ENCODE measurements around the gene PEMT. TPM values are rescaled to one million over a fixed set of nuclear protein-coding genes. Genes with fewer than 3 reads are reported as not detected.

Gene PEMT
- total RNA-seq, 4 donors from 2014 or later = 54.6 to 76.9 (median 63.0) TPM

- TF ChIP-seq, protein P1, sequence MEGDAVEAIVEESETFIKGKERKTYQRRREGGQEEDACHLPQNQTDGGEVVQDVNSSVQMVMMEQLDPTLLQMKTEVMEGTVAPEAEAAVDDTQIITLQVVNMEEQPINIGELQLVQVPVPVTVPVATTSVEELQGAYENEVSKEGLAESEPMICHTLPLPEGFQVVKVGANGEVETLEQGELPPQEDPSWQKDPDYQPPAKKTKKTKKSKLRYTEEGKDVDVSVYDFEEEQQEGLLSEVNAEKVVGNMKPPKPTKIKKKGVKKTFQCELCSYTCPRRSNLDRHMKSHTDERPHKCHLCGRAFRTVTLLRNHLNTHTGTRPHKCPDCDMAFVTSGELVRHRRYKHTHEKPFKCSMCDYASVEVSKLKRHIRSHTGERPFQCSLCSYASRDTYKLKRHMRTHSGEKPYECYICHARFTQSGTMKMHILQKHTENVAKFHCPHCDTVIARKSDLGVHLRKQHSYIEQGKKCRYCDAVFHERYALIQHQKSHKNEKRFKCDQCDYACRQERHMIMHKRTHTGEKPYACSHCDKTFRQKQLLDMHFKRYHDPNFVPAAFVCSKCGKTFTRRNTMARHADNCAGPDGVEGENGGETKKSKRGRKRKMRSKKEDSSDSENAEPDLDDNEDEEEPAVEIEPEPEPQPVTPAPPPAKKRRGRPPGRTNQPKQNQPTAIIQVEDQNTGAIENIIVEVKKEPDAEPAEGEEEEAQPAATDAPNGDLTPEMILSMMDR (IDR thresholded peaks at IDR 0.05; ENCODE audit: low read depth) = no peak
Observed at GRCh38 chr17:17491031-17491471, 100.5 kb downstream of the PEMT start.

- TF ChIP-seq, protein P1 (IDR thresholded peaks at IDR 0.05; ENCODE audit: low read depth) = no peak
Observed at GRCh38 chr17:17487998-17488397, 103.5 kb downstream of the PEMT start.

- TF ChIP-seq, protein P1 (IDR thresholded peaks at IDR 0.05; ENCODE audit: low read depth) = no peak
Observed at GRCh38 chr17:17485420-17485819, 106.1 kb downstream of the PEMT start.

GRCh38 chr17:17484451-17484899 lies 107.0 kb downstream of the PEMT start:
- TF ChIP-seq, protein P1 (IDR thresholded peaks at IDR 0.05; ENCODE audit: low read depth) = no peak

GRCh38 chr17:17481860-17482259 lies 109.6 kb downstream of the PEMT start:
- TF ChIP-seq, protein P1 (IDR thresholded peaks at IDR 0.05; ENCODE audit: low read depth) = no peak

DNA sequence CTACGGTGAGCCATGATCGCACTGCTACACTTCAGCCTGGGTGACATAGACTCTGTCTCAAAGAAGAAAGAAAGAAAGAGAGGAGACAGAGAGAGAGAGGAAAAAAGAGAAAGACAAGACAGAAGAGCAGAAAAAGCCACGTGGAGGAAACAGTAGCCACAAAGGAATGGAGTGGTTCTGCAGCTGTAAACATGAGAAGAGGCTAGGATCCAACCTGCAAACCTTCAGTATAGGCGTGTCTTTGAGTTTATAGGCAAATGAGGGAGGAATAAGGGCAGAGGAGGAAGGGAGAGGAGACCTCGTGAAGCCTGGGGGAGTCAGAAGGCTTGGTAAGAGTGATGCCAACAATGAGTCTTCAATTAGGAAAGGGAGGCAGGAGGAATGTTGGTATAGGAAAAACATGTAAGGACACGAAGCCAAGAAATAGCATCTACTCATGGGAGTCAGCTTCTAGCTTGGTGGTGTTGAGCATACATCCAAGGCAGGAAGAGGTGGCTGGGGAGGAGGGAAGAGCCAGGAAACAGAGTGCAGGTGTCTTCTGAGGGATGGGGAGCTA lies 110.8 kb downstream of the PEMT start:
- TF ChIP-seq, protein P1 (IDR thresholded peaks at IDR 0.05; ENCODE audit: low read depth) = no peak

DNA sequence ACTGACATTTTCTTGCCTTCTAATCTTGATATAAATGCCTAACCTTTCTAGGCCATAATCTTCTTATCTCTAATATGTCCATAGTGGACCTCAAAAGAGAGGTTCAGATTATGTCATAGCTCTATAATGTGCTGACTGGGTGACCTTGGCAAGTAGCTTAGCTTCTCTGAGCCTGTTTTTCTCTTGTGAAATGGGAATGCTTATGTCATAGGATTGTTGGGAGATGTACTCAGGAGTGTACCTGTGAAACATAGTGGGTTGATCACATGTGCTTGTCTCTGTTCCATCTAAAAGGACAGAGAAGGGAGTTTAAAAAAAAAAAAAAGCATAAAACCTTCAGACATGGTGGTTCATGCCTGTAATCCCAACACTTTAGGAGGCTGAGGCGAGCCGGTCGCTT lies 112.3 kb downstream of the PEMT start:
- TF ChIP-seq, protein P1 (IDR thresholded peaks at IDR 0.05; ENCODE audit: low read depth) = no peak
